ENCODE data around the gene ACTN2. TPM values are rescaled to one million over a fixed set of nuclear protein-coding genes. Genes with fewer than 3 reads are reported as not detected.

Gene ACTN2
- total RNA-seq, 1 donor from 2014 or later: 2.7 TPM

GRCh38 chr1:236710328-236710892, 24.1 kb downstream of the ACTN2 start:
- TF ChIP-seq CTCF (IDR thresholded peaks at IDR 0.05; ENCODE audit: partially characterized antibody, unreplicated experiment): no peak
- DNase-seq: no peak
- Mint-ChIP-seq H3K36me3 (ENCODE audit: unreplicated experiment) (no peaks in the 10 kb centered on the region), H3K4me3 (ENCODE audit: unreplicated experiment) (no peak overlapping the region), H3K4me1 (ENCODE audit: low read depth, unreplicated experiment) (peaks cover 4% of the 10 kb centered on the region), H3K27me3 (ENCODE audit: unreplicated experiment) (peaks cover 2% of the 10 kb centered on the region), H3K9me3 (ENCODE audit: unreplicated experiment) (no peaks in the 10 kb centered on the region), H3K27ac (ENCODE audit: unreplicated experiment) (no peak overlapping the region)

GRCh38 chr1:236716160-236716559, 29.9 kb downstream of the ACTN2 start:
- Mint-ChIP-seq H3K36me3 (ENCODE audit: unreplicated experiment) (no peaks in the 10 kb centered on the region), H3K4me1 (ENCODE audit: low read depth, unreplicated experiment) (peaks cover 3% of the 10 kb centered on the region), H3K4me3 (ENCODE audit: unreplicated experiment) (no peak overlapping the region), H3K27ac (ENCODE audit: unreplicated experiment) (no peak overlapping the region), H3K9me3 (ENCODE audit: unreplicated experiment) (no peaks in the 10 kb centered on the region), H3K27me3 (ENCODE audit: unreplicated experiment) (no peaks in the 10 kb centered on the region)
- no peak for DNase-seq
- no peak for TF ChIP-seq CTCF (IDR thresholded peaks at IDR 0.05; ENCODE audit: partially characterized antibody, unreplicated experiment)

- Mint-ChIP-seq H3K4me1 (ENCODE audit: low read depth, unreplicated experiment) (peaks cover 3% of the 10 kb centered on the region), H3K9me3 (ENCODE audit: unreplicated experiment) (no peaks in the 10 kb centered on the region), H3K27ac (ENCODE audit: unreplicated experiment) (no peak overlapping the region), H3K4me3 (ENCODE audit: unreplicated experiment) (no peak overlapping the region), H3K27me3 (ENCODE audit: unreplicated experiment) (no peaks in the 10 kb centered on the region), H3K36me3 (ENCODE audit: unreplicated experiment) (no peaks in the 10 kb centered on the region)
- no peak for DNase-seq
- no peak for TF ChIP-seq CTCF (IDR thresholded peaks at IDR 0.05; ENCODE audit: partially characterized antibody, unreplicated experiment)
Observed at GRCh38 chr1:236717811-236718210, 31.5 kb downstream of the ACTN2 start.

- no peak for DNase-seq
- TF ChIP-seq CTCF (IDR thresholded peaks at IDR 0.05; ENCODE audit: partially characterized antibody, unreplicated experiment): no peak
- Mint-ChIP-seq H3K36me3 (ENCODE audit: unreplicated experiment) (no peaks in the 10 kb centered on the region), H3K27me3 (ENCODE audit: unreplicated experiment) (no peaks in the 10 kb centered on the region), H3K27ac (ENCODE audit: unreplicated experiment) (no peak overlapping the region), H3K4me1 (ENCODE audit: low read depth, unreplicated experiment) (peaks cover 3% of the 10 kb centered on the region), H3K9me3 (ENCODE audit: unreplicated experiment) (no peaks in the 10 kb centered on the region), H3K4me3 (ENCODE audit: unreplicated experiment) (no peak overlapping the region)
Observed at GRCh38 chr1:236718328-236718727, 32.0 kb downstream of the ACTN2 start.

GRCh38 chr1:236720206-236720605, 33.9 kb downstream of the ACTN2 start:
- no peak overlapping the region for H3K4me3 Mint-ChIP-seq (ENCODE audit: unreplicated experiment)

More at GRCh38 chr1:236720206-236720605, 33.9 kb downstream of the ACTN2 start:
- Mint-ChIP-seq H3K27ac (ENCODE audit: unreplicated experiment) (no peak overlapping the region), H3K4me1 (ENCODE audit: low read depth, unreplicated experiment) (peaks cover 6% of the 10 kb centered on the region), H3K36me3 (ENCODE audit: unreplicated experiment) (no peaks in the 10 kb centered on the region), H3K27me3 (ENCODE audit: unreplicated experiment) (no peaks in the 10 kb centered on the region), H3K9me3 (ENCODE audit: unreplicated experiment) (no peaks in the 10 kb centered on the region)
- no peak for DNase-seq
- no peak for TF ChIP-seq CTCF (IDR thresholded peaks at IDR 0.05; ENCODE audit: partially characterized antibody, unreplicated experiment)

All from glutamatergic neuron (in vitro differentiated cells).